Measurements from ENCODE around the gene KBTBD4. TPM values are rescaled to one million over a fixed set of nuclear protein-coding genes. Genes with fewer than 3 reads are reported as not detected.
"Not testable (repeated sequence)": the region's sequence is repeated elsewhere in the genome, so short reads cannot be mapped to it uniquely, and the experiment has no call there.

KBTBD4 gene
- total RNA-seq, 6 experiments from 2014 or later = 15.9 to 19.4 (median 18.4) TPM

GRCh38 chr11:47527186-47527585 lies 51.6 kb downstream of the KBTBD4 start:
- Mint-ChIP-seq H3K27ac (no peak overlapping the region), H3K27me3 (ENCODE audit: insufficient read depth) (peaks cover 2% of the 10 kb centered on the region; the same call in 1 of the 2 replicates), H3K36me3 (ENCODE audit: low read depth) (no peaks in the 10 kb centered on the region; the same call in 1 of the 2 replicates), H3K9me3 (no peaks in the 10 kb centered on the region), H3K4me1 (ENCODE audit: low read depth) (peaks cover 55% of the 10 kb centered on the region), H3K4me3 (no peak overlapping the region)
- TF ChIP-seq CTCF (IDR thresholded peaks at IDR 0.05) = no peak
- DNase-seq = no peak

- H3K9me3 Mint-ChIP-seq; H3K27ac Mint-ChIP-seq; H3K4me3 Mint-ChIP-seq; DNase-seq; H3K27me3 Mint-ChIP-seq (ENCODE audit: insufficient read depth); H3K36me3 Mint-ChIP-seq (ENCODE audit: low read depth): not testable (repeated sequence)
- H3K4me1 Mint-ChIP-seq (ENCODE audit: low read depth) = peaks cover 48% of the 10 kb centered on the region
Measured at GRCh38 chr11:47526032-47526431, 52.7 kb downstream of the KBTBD4 start.

- H3K9me3 Mint-ChIP-seq = no peaks in the 10 kb centered on the region
- H3K4me3 Mint-ChIP-seq = peak overlapping the region; percentile 65
- H3K27ac Mint-ChIP-seq = peak overlapping the region; percentile 85
- H3K27me3 Mint-ChIP-seq (ENCODE audit: insufficient read depth) = peaks cover 2% of the 10 kb centered on the region; the same call in 1 of the 2 replicates
- H3K36me3 Mint-ChIP-seq (ENCODE audit: low read depth) = no peaks in the 10 kb centered on the region; the same call in 1 of the 2 replicates
- DNase-seq = no peak
- peaks cover 48% of the 10 kb centered on the region for H3K4me1 Mint-ChIP-seq (ENCODE audit: low read depth)
- no peak for TF ChIP-seq CTCF (IDR thresholded peaks at IDR 0.05)
Measured at GRCh38 chr11:47524291-47524874, 54.4 kb downstream of the KBTBD4 start.

GRCh38 chr11:47523490-47524225 lies 55.1 kb downstream of the KBTBD4 start:
- H3K36me3 Mint-ChIP-seq (ENCODE audit: low read depth) = peaks cover 4% of the 10 kb centered on the region; the same call in 1 of the 2 replicates
- peaks cover 2% of the 10 kb centered on the region; the same call in 1 of the 2 replicates for H3K27me3 Mint-ChIP-seq (ENCODE audit: insufficient read depth)
- no peak for TF ChIP-seq CTCF (IDR thresholded peaks at IDR 0.05)
- peak overlapping the region; percentile 65 for H3K4me3 Mint-ChIP-seq
- no peaks in the 10 kb centered on the region for H3K9me3 Mint-ChIP-seq
- peaks cover 51% of the 10 kb centered on the region for H3K4me1 Mint-ChIP-seq (ENCODE audit: low read depth)
- peak; percentile 76 for DNase-seq
- H3K27ac Mint-ChIP-seq = peak overlapping the region; percentile 85

Other genes starting within 250 kb of the KBTBD4 start
- gene MYBPC3, start 226.3 kb downstream of the KBTBD4 start, total RNA-seq (2021; fragmentation: NEBNext Ultra II Directional; extraction: Animal tissue kit (Norgen Biotek cat#: 25700)) = not detected
- not detected for gene SPI1, start 200.4 kb downstream of the KBTBD4 start, total RNA-seq (2021; fragmentation: NEBNext Ultra II Directional; extraction: Animal tissue kit (Norgen Biotek cat#: 25700))
- gene SLC39A13, start 170.4 kb downstream of the KBTBD4 start, total RNA-seq (2021; fragmentation: NEBNext Ultra II Directional; extraction: Animal tissue kit (Norgen Biotek cat#: 25700)) = 100 to 1,000 TPM in 2 of 6 experiments, 10 to 100 TPM in 4; 78.2 to 126 (median 86.4) TPM
- gene PSMC3, start 152.5 kb downstream of the KBTBD4 start, total RNA-seq (2021; fragmentation: NEBNext Ultra II Directional; extraction: Animal tissue kit (Norgen Biotek cat#: 25700)) = 100 to 1,000 TPM; 161 to 238 (median 220) TPM
- under 1 TPM in 1 of 6 experiments, not detected in 5; 0.22 TPM for gene RAPSN, start 129.8 kb downstream of the KBTBD4 start, total RNA-seq (2021; fragmentation: NEBNext Ultra II Directional; extraction: Animal tissue kit (Norgen Biotek cat#: 25700))
- gene CELF1, start 25.8 kb downstream of the KBTBD4 start, total RNA-seq (2021; fragmentation: NEBNext Ultra II Directional; extraction: Animal tissue kit (Norgen Biotek cat#: 25700)) = 100 to 1,000 TPM; 103 to 131 (median 120) TPM
- 10 to 100 TPM; 51.8 to 64.2 (median 54.5) TPM for gene PTPMT1, start 13.4 kb downstream of the KBTBD4 start, total RNA-seq (2021; fragmentation: NEBNext Ultra II Directional; extraction: Animal tissue kit (Norgen Biotek cat#: 25700))
- gene NDUFS3, start 104 bp upstream of the KBTBD4 start, total RNA-seq (2021; fragmentation: NEBNext Ultra II Directional; extraction: Animal tissue kit (Norgen Biotek cat#: 25700)) = 100 to 1,000 TPM in 3 of 6 experiments, 10 to 100 TPM in 3; 97.0 to 105 (median 99.8) TPM
- gene FAM180B, start 7.7 kb upstream of the KBTBD4 start, total RNA-seq (2021; fragmentation: NEBNext Ultra II Directional; extraction: Animal tissue kit (Norgen Biotek cat#: 25700)) = not detected
- not detected for gene C1QTNF4, start 15.4 kb upstream of the KBTBD4 start, total RNA-seq (2021; fragmentation: NEBNext Ultra II Directional; extraction: Animal tissue kit (Norgen Biotek cat#: 25700))
- gene MTCH2, start 63.6 kb upstream of the KBTBD4 start, total RNA-seq (2021; fragmentation: NEBNext Ultra II Directional; extraction: Animal tissue kit (Norgen Biotek cat#: 25700)) = 100 to 1,000 TPM; 132 to 163 (median 143) TPM
- gene AGBL2, start 136.4 kb upstream of the KBTBD4 start, total RNA-seq (2021; fragmentation: NEBNext Ultra II Directional; extraction: Animal tissue kit (Norgen Biotek cat#: 25700)) = 1 to 10 TPM in 4 of 6 experiments, under 1 TPM in 2; 0.71 to 1.8 (median 1.2) TPM
- 10 to 100 TPM; 41.4 to 43.6 (median 42.3) TPM for gene FNBP4, start 188.4 kb upstream of the KBTBD4 start, total RNA-seq (2021; fragmentation: NEBNext Ultra II Directional; extraction: Animal tissue kit (Norgen Biotek cat#: 25700))